NCI-H2171 treated with DMSO at 0.1 percent for 48 hours (cell line): Measurements from ENCODE around the gene RGS19.

ENCODE experiments used
- DNase-seq: peaks from one replicate; lab custom pipeline; 2025; lab: John Stamatoyannopoulos, UW

RGS19 gene

DNA sequence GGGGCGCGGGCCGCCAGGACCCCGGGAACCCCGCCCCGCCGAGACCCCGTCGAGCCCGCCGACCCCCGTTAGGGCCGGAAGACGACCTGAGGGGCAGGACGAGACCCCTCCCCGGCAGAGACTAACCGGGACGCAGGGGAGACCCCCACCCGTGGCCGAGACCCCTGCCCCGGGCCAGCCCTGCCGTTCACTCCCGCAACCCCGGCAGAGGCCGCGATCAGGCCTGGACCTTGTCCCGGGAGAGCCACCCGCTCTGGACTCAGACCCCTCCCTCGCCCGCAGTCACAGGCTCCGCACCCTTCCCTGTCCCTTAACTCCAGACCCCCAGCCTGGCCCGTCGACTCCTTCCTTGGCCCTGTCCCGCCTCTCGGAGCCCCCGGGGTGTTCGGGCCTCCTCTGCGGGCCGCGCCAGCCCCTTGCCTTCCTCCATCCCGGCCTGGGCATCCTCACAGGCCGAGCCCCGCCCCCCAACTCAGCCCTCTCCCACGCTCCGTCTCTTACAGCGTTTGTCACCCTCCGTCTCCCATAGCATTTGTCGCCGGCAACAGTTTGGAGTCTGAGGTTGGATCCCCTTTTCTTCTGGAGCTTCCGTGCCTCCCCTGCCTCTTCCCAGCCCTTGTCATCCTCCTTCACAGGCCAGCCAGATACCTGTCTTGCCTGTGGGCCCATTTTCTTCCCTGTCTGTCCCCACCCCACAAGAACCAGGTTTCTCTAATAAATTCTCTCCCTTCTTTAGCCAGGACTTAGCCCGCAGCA, 15.8 kb downstream of the RGS19 start:
- peak; percentile 24 for DNase-seq

DNA sequence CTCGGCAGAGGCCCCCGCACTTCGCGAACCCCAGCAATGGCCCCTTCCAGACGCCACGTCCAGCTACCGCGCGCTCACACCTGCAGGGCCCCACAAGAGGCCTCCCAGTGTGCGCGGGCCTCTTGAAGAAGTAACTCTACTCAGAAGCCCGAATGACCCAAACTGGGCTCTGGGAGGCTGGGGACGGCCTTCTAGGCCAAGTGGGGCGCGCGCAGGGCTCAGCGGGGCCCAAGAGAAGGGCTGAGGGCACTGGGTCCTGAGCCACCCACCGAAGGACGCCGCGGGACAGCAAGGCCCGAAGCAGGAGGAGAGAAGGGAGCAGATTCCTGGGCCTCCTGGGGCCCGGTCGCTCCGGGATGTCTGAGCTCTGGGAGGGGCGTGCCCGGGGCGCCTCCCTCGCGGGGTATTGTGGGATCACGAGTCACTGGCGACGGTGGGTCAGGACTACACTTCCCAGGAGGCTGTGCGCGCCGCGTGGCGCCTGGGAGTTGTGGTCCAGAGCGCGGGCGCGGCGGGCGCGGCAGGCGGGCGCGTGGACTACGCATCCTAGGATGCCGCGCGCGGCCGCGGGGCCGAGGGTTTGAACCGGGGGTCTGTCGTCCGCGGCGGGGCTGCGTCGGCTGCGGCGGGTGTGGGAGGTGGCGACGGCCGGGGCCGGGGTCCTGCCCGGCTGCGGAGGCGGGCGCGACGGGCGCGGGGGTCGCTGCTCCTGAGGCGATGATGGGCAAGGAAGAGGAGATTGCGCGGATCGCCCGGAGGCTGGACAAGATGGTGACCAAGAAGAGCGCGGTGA, 16.5 kb downstream of the RGS19 start, which contains the start of gene TCEA2:
Gene TCEA2 (plus strand): TSS at position 603 of the 793 bp plus-strand sequence. CDS start 115 bp downstream, at position 718.
- DNase-seq = peak; percentile 96

DNA sequence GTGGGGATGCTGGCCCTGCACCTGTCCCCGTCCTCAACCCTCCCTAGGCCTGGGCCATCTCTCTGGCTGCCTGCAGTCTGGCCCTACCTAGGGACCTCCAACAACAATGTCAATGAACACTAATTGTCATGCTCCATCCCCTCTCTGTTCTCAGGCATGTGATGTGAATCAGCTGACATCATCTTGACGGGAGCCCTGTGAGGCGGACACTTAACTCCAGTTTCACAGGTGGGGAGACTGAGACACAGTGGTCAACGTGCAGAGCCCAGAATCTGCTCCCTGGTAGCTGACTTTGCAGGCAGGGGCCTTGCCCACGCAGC, 17.1 kb downstream of the RGS19 start:
- DNase-seq = no peak

DNA sequence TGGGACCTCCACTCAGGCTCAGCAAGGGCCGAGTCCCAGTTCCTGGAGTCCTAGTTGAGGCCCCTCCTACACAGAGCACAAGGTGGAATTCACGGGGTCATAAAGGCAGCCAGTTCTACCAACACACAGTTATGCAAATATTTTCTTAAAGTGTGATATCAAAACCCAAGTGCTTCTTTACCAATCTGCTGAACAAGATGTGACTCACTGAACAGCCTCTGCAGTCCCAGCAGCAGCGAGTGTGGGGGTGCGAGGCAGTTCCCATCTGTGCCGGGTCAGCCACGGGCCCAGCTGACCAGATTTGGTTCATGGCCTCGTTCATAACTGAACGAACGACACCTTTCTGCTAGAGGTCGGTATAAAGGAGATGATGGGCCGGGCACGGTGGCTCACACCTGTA, 20.8 kb downstream of the RGS19 start:
- no peak for DNase-seq

DNA sequence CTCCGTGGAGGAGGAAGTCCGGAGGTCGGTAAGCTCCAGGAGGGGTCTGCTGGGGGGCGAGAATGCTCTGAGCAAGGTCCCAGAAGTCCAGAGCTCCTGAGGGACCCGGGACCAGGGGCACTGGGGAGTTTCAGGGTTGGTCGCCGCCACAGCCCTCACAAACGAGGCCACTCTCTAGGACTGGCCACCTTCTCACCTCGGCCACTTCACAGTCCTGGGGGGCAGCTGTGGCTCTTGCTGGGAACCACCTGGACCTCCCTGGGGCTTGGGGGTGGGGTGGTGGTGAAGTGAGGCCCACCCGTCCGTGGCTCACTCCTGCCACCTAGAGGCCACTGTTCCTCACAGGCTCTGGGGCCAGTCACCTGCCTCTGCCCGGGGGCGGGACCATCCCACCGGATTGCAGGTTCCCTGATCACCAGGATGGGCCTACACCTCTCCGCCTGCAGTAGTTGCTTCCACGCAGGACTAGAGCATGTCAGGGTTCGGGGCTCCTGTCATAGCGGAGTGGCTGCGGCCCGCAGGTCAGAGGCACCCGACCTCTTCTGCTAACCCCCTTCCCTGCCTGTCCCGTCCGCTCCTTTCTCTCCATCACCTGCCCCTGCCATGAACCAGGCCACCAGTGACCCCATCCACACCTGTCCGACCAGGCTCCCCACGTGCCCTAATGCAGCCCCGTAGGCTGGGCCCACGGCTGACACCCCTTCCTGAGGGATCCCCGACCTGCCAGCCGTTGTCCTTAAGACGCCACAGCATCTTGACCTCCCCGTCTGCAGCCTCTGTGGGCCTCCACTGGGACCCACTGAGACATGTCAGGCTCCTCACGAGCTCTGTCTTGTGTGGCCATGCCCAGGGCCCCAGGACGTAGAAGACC, 21.5 kb downstream of the RGS19 start:
- peak; percentile 71 for DNase-seq

DNA sequence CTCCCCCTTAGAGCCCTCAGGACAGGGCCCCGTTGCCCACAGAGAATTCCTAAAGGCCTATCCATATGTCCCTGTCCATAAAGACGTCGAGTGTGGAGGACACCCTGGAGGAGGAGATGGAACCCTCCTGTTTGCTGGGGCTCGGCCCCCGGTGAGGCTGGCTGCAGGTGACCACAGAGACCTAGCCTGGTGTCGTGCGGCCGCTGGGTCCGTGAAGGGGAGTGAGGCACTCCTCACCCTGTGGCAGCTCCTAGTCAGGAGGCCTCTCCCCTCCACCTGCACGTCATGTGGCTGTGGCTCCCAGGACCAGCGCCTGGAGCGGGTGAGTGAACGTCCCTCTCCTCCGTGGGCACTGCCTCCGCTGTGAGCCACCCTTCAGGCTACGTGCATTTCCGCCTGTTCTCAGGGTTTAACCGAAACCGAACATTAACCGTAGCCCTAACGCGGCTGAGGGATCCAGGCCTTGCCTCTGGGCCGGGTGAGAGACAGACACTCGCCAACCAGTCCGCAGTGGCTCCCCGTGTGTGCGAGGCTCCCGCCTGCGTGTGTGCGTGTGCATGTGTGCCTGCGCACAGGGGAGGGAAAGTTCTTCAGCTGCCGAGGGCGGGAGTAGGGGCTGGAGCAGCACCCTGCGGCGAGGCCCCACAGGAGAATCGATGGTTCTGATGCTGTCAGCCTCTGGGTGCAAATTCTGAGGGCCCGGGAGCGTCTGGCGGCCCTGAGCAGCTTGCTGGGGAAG, 22.3 kb downstream of the RGS19 start:
- no peak for DNase-seq

DNA sequence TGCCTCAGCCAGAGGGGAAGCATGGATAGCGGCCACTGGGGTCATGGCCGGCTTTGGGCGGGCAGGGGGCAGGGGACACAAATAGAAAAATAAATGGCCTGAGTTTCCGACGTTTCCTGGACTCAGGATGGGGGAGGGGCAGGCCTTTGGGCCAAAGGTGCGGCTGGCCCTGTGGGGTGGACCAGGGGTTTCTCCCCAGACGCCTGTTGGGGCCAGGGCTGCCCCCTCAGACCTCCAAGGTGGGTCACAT, 22.8 kb downstream of the RGS19 start:
- no peak for DNase-seq

DNA sequence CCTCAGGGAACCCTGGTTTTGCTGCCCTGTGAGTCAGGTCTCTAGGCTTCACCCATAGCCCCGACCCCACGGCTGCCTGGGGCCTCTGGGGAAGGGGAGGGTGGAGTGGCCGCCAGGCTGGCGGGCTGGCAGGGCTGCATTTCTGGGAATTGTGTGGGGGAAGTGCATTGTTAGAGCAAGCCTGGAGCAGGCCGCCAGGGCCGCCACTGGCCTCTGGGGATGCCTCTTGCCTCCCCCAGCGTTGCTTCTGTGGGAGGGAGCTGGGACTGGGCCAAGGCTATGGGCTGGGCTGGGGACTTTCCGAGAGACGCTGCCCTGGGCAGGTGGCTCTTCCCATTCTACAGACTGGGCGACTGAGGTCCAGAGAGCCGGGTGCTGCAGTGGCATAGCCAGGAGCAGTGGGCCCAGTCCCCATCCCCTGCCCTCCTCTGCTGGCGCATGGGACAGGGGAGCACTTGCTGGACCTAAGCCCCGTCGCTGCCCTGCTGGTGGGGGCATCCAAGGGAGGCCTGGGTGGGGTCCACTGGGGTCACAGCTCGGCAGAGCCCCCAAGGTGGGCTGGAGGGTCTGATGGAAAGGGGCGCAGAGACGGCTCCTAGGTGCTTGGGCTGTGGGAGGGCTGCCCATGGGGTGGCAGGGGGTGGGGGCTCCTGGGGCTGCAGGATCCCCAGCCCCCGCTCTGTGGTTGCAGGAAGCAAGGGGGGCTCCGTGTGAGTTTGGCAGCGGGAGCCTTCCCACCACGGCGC, 23.3 kb downstream of the RGS19 start:
- DNase-seq = peak; percentile 63

DNA sequence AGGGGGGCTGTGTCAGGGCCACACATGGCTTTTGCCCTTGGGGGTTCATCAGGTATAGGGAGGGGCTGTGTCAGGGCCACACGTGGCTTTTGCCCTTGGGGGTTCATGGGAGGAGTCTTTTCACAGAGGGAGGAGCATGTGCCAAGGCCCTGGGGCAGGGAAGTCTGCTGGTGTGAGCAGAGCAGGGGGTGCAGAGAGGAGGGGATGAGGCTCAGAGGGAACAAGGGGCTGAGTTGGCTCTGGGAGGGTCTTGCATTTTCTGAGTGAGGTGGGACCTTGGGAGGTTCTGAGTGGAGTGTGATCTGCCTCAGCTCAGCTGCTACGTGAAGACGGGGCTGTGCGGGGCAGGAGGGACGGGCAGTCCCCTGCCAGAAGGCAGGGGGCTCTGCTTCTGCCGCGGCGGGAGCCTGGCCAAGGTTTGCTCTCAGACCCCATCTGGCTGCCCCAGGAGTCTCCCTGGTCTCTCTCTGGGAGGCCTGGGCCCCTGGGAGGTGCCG, 23.9 kb downstream of the RGS19 start:
- peak; percentile 61 for DNase-seq

DNA sequence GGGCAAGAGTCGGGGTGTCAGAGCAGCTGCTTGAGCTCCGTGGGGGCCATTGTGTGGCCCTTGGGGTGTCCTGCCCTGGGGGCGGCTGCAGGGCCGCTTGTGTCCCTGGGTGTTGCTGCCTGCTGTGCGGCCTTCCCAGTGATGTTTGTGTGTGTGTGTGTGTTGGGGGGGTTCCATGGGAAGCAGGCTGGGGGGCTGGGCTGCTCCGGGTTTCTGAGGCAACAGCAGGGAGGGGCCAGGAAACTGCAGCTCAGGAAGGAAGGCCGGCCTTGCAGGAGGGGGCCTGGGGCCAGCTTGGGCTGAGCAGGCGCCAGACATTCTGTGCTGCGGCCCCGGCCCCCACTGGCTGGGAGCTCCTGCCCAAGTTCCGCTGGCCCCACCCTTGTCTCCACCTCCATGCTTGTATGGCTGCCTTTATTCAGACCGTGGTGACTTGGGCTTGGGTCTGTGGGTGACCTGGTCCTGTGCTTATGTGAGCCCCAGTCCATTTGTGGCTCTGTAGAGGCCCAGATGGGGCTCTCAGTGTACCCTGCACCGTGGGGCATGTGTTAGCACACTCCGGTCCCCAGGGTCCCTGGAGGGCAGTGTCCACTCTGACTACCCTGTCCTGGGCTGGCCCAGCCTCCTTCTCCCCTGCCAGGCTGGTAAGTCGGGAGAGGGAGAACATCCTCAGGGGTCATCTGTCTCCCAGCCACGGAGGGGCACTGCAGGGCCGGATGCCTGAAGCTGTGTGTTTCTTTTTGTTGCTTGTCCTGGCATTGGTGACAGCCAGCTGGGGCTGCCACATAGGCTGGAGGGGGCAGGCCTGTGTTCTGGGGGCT, 25.3 kb downstream of the RGS19 start:
- no peak for DNase-seq

DNA sequence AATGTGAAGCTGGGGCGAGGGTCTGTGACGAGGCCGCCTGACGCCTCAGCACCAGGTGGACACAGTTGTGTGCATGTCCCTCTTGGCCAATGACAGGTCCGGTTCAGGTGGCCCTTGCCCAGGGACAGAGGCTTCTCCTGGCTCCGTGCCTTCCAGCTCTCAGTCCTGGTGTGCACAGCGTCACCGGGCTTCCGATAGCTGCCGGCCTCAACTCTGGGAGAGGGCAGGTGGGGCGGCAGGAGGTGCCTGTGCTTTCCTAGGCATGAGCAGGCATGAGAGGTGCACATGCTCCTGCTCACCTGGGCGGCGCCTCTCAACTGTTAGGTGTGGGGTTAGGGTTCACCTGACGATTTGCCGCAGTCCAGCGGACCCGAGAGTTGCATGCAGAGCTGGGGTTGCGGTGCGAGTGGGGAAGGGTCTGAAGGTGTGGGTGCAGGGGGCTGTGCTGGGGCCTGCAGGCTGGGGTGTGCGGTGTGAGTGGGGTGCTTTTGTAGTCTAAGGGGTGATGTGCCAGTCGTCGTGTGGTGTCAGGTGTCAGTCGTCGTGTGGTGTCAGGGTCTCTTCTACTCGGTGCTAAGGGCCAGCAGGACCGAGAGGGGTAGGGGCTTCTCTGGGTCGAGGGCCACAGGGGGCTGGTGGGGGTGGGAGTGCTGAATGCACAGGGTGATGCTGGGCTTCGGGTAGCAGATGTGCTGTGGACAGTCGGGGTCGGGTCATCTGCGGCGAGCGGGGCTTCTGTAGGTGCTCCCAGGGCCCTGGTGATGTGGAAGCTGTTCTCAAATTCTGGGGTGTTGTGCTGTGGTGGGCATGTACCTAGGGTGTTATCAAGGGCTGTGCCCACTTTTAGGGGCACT, 26.1 kb downstream of the RGS19 start:
- peak; percentile 74 for DNase-seq

DNA sequence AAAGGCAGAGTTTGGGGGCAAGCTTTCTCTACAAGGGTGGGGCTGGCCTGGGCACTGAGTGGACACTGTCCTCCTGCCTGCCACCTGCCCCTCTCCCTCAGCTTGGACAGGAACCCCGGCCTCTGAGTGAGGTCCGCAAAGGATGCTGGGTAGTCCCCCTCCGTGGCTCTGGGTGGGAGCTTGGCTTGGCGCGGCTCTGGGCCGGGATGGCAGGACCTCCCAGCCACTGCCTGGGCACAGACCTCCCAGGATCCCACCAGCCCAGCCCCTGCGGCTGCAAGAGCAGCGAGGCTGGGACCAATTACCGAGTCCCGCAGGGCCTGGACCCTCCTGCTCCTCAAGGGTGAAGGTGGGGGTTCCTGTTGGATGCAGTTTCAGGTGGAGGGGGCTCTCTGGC, 27.0 kb downstream of the RGS19 start:
- no peak for DNase-seq

DNA sequence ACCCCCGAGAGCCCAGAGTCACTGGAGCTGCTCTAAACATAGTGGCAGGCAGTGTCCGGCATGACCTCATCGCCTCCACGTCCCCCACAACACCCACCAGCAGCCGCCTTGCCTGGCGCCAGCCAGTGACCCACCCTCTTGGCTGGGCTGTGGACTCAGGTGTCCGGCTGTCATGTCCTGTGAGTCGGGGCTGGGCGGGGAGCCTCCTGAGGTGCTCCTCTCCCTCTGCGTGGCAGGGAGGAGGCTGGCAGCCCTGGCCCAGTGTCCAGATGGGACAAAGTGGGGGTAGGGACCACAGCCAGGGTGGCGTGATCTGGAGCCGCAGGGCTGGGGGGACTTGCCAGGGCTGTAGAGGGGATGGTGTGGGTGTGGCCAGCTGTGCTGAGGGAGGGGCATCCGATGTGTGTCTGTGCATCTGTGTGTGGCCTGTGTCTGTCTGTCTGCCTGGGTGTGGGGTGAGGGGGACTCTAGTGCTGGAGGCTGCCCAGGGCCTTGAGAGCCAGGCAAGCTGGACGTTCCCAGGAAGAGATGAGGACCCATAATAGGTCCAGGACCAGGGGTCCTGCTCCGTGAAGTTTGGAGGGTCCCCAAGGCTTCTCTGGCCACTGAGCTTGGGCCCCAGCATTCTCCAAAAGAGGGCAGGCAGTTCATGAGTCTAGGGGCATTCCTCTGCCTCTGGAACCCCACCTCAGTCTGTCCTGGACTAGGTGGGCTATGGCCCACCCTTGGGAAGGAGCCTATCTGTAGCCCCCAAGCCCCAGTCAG, 27.6 kb downstream of the RGS19 start:
- DNase-seq = no peak

DNA sequence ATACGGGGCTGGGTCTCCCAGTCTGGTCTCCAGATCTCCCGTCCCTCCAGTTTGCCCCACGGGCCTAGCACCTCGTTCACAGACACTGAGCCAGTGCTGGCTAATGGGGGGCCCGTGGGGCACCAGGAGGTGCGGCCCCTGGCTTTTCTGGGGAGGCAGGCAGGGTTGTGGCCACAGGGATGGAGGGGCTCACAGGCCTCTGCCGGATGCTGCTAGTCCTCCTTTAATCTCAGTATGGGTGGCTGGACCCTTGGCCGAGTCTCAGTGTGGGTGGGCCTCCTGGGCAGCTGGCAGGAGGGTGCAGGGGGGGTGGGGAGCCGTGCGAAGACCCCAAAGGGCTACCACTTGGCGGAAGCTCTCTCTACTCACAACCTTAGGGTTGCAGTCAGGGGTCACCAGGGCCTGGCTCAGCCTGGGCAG, 28.3 kb downstream of the RGS19 start:
- DNase-seq = no peak

DNA sequence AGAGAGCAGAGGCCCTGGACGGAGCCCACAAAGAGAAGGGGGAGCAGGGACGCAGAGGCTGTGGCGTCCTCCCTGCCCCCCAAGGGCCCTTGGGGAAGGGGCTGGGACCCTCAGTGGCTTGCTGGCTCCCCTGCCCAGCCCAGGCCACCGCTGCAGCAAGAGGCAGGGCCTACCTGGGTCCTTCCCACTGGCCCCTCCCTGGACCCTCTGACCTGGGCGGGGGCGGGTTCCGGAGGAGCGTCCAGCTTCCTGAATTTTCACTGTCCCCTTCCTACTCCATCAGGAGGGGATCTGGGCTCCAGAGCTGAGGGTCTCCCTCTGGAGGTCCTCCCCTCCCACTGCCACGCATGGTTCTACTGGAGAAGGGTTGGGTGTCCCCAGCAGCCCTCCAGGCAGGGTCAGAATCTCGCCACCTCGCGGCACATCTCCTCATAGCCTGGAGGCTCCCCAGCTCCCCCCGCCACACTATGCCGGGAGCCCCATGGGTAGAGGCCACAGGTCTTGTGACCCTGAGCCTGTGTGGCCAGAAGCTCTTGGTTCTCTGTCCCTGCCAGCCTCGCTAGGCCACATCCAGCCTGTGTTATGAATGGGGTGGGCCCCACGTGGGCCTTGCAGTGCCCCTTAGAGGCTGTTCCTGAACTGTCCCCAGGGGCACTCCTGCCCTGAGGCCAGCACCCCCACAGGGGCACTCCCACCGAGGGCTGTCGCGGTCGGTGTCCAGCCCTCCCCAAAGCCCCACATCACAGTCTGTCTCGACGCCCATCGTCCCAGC, 28.9 kb downstream of the RGS19 start:
- no peak for DNase-seq

DNA sequence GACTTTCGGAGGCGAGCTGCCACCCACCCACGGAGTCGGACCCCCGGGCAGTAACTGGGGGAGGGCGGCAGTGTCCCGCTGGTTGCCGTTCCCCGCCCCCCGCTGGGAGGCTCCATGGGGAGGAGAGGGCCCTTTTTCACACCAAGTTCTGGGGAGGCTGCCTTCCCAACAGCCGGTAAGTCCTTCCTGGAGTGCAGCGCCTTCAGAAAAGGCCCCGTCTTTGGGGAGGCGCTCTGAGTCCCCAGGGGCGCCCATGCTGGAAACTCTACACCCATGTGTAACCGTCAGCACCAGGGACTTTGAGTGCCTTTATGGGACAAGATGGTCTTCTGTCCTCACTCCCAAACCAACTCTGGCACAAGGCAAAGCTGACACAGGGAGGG, 29.4 kb downstream of the RGS19 start:
- DNase-seq = peak; percentile 72

DNA sequence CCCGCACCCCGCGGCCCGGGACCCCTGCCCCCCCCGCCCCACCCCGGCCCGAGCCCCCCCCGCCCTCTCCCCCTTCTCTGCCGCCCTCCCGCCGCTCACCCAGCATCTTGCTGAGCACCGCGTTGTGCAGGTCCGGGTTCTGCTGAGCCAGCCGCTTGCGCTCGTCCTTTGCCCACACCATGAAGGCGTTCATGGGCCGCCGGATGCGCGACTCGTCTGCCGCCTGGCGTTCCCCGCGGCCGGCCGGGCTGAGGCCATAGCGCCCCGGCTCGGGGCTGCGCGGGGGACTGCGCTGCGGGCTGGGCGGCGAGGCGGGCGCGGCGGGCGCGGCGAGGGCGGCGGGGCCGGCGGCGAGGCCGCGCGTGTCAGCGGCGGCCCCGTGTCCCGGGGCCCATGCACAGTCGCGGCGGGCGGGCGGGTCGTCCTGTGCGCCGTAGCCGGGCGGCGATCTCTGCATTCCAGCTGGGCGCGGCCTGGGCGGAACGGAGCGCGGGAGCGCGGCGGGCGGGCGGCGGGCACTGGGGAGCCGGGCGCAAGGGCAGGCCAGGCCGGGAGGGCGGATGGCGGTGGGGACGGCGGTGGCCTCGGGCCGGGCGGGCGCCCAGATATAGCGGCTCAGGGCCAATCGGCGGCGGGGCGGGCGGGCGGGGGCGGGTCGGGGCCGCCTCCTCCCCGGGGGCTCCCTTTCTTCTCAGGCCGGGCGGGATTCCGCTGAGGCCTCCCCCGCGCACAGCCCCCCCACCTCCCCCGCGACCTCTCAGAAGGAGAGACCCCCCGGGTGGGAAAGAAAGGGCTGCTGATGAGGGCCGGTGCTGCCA, 30.0 kb downstream of the RGS19 start, which contains the start of gene SOX18:
Gene SOX18 (minus strand): TSS at position 580 of the 818 bp plus-strand sequence. CDS start 123 bp downstream, at position 457.
- DNase-seq = peak; percentile 47
